Measurements from ENCODE around the gene CSF2.

Gene CSF2

DNA sequence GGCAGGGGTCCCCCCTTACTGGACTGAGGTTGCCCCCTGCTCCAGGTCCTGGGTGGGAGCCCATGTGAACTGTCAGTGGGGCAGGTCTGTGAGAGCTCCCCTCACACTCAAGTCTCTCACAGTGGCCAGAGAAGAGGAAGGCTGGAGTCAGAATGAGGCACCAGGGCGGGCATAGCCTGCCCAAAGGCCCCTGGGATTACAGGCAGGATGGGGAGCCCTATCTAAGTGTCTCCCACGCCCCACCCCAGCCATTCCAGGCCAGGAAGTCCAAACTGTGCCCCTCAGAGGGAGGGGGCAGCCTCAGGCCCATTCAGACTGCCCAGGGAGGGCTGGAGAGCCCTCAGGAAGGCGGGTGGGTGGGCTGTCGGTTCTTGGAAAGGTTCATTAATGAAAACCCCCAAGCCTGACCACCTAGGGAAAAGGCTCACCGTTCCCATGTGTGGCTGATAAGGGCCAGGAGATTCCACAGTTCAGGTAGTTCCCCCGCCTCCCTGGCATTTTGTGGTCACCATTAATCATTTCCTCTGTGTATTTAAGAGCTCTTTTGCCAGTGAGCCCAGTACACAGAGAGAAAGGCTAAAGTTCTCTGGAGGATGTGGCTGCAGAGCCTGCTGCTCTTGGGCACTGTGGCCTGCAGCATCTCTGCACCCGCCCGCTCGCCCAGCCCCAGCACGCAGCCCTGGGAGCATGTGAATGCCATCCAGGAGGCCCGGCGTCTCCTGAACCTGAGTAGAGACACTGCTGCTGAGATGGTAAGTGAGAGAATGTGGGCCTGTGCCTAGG, at the start of gene CSF2:
CSF2 (plus strand) TSS at position 559 of the 783 bp plus-strand sequence; CDS start at position 594, 35 bp downstream.
- DNase-seq (ENCODE audit: low read depth): peak; percentile 16

DNA sequence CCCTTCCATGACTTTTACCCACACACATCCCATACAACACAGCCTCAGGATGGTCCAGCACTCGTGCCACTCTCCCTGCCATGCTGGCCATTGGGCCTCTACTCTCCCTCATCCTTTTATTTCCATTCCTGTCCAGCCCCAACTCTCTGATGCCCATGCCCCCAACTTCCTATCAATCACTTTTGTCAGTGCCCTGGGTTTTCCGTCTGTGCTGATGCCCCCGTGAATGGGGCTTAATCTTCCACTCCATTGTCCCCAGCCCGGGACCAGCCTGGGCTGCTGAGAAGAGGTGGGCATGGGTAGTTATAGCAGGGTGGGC, 49.5 kb upstream of the CSF2 start:
- no peak for DNase-seq (ENCODE audit: low read depth)

DNA sequence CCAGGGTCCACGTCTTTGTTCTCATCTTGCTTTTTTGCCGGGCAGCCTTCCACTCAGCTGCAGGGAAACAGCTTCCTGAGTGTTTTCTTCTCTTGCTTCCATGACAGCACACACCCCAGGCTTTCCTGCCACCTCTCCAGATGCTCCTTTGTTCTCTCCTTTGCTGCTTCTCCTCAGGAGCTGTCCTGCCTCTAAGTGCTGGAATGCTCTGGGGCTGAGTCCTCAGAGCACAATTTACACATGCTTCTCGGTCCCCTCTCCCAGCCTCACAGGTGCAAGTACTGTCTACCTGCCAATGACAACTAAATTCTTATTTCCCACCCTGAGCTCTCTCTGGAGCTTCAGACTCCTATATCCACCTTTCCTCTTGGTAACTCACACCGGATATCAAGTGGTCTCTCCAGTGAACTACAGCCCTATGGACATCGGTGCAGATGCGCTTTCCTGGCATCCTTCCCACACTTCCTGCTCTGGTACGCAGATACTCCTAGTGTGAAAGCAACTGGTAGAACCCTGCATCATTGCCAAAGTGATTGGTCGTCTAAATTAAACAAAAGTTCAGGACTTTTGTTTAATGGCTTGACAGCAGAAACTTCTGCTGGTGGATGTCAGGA, 48.7 kb upstream of the CSF2 start:
- DNase-seq (ENCODE audit: low read depth): peak; percentile 10

DNA sequence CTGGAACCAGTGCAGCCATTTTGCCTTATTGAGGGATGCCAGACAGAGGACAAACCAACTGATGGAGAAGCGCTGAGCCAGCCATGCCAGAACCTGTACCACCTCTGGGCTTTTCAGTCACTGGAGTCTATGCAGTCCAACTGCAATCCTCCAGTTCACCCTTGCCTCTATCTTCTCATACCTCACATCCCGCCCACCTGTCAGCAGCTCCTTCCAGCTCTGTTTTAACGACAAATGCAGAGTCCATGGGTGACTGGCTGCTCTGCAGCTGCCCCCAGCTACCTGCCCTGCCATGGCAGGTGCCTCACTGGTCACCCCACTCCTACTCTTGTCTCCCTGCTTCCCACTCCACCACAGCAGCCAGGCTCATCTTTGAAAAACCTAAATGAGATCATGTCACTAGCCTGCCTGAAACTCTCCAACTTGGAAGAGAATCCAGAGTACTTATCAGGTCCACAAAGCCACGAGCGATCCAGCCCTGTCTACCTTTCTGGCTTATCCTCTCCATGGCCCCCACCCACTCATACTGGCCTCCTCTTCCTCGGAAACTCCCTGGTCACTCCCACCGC, 48.1 kb upstream of the CSF2 start:
- DNase-seq (ENCODE audit: low read depth): no peak

DNA sequence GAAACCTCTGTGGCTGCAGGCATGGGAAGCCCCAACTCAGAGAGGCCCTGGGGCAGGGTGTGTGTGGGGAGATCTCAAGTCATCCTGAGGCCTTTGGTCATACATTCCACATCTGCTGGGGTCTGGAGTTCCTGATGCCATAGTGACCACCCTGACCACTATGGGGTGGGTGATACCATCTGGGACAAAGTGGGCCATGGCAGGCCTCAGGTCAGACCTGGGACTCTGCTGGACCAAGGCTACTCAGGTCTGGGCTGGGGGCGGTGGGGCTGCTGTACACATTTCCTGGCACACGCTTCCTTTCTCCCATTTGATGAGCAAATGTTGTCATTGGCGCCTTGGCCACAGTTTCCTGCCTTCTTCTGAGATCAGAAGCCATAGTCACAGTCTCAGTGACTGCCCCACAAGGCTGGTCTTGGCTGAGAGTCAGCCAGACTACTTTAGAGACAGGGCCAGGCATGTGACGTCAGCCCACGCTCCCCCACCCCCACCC, 47.0 kb upstream of the CSF2 start:
- DNase-seq (ENCODE audit: low read depth): no peak

DNA sequence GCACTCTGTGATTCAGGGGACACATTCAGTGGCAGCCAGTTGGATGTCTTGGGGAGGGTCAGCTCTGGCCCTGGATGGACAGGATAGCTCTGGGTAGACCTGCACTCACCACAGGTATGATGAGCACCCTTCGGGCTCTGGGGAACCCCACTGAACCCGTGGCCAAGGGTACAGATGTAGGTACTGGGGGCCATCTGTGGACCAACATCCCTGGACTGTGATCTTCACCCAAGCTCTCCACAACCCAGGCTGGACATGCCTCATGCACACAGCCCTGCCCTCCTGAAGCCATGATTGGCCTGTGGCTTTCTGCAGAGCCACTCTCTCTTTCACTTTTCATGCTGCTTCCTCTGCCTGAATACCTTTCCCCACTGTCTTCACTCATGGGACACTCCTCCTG, 46.6 kb upstream of the CSF2 start:
- DNase-seq (ENCODE audit: low read depth): no peak

DNA sequence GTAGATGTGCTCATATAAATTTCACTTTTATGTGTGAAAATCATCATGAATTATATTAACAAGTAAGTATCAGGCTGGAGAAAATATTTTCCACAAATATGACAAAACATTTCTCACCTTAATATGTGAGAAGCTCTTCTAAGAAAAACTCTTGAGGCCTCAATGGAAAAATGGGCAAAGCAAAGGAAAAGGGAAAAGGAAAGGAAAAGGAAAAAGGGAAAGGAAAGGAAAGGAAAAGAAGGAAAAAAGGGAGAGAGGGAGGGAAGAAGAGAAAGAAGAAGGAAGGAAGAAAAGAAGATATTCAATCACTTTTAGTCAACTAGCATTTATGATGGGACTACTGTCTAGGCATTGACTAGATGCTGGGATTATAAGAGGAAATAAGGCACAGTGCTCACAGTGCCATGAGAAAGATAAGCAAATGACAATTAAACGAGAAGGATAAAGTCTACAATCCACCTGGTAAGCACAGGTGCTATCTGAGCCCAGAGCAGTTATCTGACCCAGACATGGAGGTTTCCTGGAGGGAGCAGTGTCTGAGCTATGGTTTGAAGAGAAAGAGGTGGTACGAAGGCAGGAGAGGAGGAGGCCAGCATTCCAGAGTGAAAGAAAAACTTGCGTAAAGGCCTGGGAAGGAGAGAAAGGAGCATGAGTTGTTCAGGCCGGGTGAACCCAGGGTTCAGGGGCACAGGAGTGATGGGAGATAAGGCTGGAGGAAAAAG, 43.8 kb upstream of the CSF2 start:
- DNase-seq (ENCODE audit: low read depth): no peak

DNA sequence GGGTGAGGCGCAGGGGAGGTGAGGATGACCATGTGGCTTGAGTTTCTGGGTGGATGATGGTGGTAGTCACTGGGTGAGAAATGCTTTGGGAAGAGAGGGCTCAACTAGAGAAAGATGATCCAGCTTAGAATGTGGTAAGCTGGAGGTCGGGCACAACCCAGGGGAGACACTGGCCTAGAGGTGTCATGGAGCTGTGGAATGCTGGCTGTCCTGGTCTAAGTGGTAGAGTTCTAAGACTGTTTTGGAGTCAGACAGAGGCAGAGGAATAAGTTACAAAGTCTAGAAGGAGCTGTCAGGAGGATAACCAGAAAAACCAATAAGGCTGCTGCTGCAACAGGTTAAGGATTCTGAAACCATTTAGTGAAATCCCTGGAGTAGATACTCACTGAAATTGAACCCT, 43.0 kb upstream of the CSF2 start:
- DNase-seq (ENCODE audit: low read depth): no peak

DNA sequence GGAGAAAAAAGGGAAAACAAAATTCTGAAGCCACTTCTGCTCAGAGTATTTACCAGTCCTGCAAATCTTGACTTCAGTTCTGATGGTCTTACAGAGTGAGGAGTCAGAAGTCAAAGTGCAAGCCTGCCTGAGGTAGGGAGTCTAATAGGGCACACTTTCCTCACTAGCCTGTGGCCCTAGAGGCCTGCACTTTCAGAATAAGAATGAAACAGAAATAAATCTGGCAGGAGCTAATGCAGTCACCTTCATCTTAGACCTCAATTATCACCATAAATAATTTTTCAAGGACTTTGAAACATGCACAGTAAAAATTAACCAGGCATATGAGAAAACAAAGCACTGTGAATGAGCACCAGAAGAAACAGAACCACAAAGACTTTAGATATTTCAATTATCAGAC, 41.4 kb upstream of the CSF2 start:
- no peak for DNase-seq (ENCODE audit: low read depth)

DNA sequence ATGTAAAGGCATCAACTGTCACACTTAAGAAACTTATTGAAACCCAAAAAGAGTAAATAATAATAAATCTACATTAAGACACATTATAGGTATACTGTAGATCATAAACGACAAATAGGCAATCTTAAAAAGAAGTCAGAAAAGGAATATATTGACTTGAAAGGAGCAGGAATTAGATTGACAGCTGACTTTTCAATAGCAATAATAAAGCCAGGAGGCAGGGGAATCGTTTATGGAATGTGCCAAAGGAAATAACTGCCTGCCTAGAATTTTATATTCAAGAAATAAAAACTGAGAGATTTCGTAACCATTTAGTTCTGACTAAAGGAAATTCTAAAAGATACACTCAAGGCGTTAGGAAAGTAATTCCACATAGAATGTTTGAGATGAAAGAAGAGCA, 40.5 kb upstream of the CSF2 start:
- DNase-seq (ENCODE audit: low read depth): no peak

DNA sequence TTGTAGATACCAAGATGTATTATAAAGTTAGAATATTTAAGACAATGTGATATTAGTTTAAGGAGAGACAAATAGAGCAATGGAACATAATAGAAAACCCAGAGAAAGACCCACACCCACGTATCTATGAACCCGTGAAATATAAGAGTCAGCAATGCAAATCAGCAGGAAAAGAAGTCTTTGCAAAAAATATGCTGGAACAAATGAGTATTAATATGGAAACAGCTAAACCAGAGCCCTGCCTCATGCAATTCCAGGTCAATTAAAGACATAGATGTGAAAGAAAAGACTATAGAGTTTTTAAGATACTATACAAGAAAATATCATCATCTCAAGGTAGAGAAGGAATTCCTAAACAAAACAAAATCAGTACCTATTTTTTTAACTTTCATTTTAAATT, 36.2 kb upstream of the CSF2 start:
- no peak for DNase-seq (ENCODE audit: low read depth)

DNA sequence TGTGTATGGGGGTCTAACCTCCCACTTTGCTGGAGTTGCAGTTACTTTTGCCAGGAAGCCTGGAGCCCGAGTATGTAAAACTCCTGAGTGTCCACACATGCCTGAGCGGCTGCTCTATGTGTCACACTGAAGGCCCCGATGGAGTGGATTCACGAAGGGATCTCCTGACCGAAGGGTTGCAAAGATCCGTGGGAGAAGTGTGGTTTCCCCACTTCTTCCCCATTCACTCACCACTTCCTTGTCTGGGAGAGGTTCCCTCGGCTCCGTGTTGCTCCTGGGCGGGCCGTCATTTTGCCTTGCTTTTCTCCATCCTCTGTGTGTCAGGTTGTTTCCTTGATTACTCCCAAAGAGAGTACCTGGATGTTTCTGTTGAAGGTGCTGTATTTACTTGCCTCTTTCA, 29.4 kb upstream of the CSF2 start:
- no peak for DNase-seq (ENCODE audit: low read depth)

DNA sequence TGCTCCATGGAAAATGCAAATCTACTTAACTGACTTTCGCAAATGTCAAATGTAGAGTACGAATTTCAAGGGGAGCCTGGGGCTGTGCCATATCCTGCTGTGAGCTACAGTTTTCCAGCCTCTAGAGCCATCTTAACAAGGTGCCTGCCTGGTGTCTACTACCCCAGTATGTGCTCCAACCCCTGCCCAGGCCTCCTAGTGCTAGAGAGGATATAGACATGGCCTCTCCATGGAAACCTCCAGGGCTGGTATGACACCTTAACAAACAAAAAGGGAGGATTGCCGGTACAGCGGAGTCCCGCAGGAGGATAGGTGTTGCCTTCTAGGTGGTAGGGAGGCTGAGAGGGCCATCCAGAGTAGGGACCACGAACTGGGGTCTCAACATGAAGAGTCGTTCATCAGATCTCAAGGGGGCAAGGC, 26.7 kb upstream of the CSF2 start:
- DNase-seq (ENCODE audit: low read depth): no peak

DNA sequence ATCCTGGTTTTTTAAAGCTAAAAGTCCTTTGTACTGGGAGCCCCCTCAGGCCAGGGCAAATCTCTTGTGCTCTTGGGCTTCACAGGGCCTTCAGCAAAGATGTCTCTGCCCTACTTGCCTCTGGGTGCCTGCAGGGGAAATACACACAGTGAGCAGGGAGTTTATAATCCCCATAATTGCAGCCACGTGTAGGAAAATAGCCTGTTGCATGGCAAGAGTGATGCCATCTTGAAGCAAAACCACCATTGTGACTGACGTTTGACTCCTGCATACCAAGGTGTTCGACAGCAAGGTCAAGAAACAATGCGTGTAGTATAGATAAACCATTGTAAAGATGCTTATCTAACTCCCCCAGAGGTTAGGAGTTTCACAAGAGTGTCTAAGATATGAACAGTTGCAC, 24.5 kb upstream of the CSF2 start:
- DNase-seq (ENCODE audit: low read depth): no peak

DNA sequence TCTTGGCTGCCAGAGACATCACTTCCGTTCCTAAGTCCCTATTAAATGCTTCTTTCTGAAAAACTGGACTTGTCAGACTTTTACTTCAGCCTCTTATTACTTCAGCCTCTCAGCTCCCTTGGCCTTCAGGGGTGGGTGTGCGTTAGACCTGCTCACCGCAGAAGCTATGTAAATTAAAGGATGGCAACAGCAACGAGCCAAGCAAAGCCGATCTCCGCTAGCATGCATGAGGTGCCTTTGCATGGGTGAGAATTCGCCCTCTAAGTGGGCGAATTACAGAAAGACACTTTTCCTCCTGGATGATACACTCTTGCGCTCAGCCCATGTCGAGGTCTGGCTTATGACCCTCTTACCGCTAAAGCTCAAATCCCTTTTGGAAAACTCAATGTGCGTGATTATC, 24.0 kb upstream of the CSF2 start:
- no peak for DNase-seq (ENCODE audit: low read depth)

DNA sequence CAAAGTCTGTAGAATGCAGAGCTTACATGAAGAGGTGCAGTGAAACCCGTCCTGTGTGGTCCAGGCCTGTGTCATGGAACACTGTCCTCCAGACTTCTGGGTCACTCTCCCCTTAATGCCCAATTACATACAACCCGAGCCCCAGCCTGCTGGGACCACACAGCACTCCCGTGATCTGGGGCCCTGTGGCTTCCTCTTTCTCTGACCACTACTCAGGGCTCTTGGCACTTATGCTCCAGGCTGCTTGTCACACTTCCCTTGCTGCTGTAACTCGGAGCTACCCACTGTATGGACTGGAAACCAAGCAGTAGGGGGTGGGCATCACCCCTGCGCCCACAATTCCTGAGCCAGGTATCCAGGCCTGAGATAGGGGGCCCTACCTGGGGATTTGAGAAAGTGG, 23.5 kb upstream of the CSF2 start:
- no peak for DNase-seq (ENCODE audit: low read depth)

DNA sequence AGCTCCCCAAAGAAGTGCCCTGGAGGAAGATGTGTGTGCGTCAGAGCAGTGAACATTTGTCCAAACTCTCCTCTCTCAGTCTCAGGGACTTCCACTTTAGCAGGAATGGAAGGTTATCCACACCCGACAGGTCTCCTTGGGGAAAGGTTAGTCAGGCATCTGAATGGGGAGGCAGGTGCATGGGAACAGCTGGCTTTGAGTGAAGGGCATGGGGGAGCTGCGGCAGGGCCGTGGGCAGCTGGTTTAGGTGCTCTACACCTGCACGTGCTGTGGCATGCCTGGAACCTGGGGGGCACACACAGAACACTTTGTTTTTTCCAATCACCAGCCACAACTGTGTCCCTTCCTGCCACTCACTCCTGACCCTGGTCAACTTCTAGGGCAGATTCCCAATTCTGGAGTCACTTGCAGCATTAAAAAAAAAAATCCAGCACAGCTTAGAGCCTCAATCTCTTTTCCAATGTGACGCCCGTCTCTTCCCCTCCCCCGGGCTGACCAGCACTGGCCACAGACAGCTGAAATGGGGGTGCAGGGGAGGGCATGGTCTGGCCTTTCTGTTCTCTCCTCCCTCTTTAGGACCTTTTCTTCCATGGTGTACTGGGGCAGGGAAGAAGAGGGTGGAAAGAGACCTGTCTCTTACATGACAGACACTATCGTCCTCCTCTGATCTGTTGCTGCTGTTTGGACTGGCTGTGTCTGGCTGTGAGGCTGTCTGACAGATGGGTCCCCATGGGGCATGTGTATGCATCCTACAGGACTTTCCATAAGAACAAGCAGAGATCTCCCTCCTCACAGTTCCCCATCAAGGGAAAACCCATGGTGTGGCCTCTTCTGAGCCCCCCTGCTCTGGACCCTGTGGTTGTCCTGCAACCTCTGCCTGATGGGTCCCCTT, 22.7 kb upstream of the CSF2 start:
- no peak for DNase-seq (ENCODE audit: low read depth)

DNA sequence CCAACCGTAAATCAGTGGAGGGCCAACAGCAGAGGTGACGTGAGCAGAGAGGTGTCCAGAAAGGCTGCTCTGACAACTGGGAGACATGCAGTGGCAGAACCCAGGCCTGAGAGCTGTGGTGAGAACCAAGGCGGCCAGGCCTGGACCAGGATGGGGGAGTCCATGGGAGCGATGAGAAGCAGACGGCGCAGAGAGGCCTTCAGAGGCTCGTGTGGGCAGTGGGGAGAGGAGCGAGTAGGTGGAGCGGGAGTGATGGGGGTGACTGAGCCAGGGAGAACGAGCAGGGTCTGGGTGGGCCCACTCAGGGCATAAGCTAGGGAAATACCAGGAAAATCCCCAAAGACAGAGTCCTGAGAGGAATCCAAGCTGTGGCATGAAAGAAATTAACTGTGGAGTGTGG, 21.1 kb upstream of the CSF2 start:
- DNase-seq (ENCODE audit: low read depth): no peak

DNA sequence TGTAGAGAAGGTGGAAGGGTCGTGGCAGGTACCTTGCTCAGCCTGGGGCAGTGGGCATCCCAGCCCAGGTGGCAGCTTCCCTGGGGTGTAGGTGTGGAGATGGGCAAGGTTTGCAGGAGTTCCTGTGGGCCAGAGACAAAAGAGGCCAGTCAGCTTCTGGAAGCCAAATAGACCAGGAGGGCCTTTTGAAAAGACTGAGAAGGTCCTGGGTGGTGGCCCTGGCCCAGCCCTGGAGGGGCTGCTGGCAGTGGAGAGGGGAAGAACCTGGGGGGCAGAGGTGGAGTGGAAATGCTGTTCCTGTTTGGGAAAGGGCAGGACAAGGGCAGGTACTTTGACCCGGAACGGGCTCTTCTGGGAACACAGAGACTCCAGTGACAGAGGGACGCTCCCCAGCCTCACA, 20.1 kb upstream of the CSF2 start:
- no peak for DNase-seq (ENCODE audit: low read depth)

DNA sequence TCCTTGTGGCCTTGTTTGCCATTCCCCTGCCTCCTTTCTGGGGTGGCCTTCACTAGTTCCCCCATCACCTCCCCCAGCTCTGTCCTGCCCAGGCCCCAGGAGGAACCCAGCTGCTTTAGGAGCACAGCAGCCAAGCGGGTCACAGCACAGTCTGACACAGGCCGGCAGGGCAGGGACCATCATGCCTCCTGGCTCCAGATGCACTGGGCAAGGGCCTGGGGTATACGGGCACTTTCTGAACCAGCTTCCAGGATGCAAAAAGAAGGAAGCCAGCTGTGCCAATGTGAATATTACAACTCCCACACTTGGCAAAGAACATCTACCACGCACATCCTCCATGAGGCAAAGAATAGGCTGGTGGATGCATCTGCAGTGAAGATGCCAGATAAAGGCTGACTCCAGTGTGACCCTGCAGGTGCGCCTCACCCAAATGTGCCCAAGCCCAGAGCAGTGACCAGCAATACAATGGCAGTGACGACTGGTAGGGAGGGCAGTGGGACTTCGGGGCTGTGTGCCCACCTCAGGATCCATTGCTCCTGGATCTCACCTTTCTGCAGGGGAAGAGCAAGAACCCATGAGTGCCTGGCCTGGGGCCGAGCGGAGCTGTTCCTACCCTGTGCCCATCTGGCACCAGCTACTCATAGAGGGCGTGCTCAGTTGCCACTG, 19.4 kb upstream of the CSF2 start:
- no peak for DNase-seq (ENCODE audit: low read depth)

DNA sequence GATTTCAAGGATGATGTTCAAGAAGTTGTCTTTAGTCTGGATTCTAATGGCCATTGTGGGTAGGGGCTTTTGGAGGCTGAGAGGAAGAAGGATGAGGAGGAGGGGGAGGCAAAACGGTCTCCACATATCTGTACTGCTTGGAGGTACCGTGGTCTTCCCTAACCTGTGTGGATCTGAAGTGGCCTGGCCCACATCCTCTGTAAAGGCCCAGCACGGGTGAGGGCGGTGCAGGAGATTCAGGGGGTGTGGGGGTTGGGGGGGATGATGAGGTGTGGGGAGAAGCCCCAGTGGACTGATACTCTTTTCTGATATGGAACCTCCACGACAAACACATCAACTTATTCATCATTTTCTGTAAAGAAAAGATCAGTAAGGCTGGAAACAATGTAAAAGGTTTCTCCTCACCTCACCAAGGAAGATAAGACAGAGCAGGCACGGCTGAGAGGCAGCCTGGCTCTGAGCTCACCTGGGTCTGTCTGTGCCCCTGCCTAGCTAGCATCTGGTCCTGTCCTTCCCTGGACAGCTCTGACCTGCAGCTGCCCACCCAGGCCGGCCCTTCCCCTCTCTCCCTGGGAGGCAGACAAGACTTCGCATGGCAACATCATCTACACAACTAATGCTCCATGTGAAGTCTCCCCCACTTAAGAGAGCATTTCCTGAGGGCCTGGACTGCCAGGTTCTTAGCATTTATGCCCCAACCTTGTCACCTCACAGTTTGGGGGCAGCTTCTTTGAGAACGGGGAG, 18.7 kb upstream of the CSF2 start:
- no peak for DNase-seq (ENCODE audit: low read depth)

Measured in amniotic epithelial cell (primary cell).